ENCODE data around the gene SLAMF6. TPM values are rescaled to one million over a fixed set of nuclear protein-coding genes. Genes with fewer than 3 reads are reported as not detected.

Gene SLAMF6
- polyA plus RNA-seq, 1 donor (not counting 4 experiments of a cell fraction or from before 2014, with no cell fraction given): not detected

DNA sequence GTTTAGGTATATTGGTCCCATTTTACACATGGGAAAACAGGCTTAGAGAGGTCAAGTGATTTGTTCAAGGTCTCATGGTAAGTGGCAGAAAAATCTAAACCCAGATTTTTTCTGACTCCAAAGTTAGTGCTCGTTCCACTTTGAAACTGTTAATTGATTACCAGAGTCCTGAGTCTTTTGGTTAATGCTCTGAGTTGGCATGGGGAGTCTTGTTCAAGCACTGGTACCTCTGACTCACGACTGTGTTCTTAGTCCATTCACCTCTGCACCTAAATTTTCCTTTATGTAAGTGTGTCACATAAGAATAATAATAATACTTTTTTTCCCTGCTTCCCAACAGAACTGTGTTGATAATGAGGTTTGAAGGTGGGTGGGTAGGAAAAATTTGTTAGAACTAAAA, 63.4 kb downstream of the SLAMF6 start:
- no peak overlapping the region for H2AFZ ChIP-seq (ENCODE audit: control insufficient read depth, low read length)
- H3K27ac ChIP-seq (ENCODE audit: control insufficient read depth, insufficient read depth, low read length): no peak overlapping the region
- no peaks in the 10 kb centered on the region for H3K9me1 ChIP-seq (ENCODE audit: control insufficient read depth, extremely low read depth, insufficient read depth, low read length)
- FAIRE-seq: no peak
- TF ChIP-seq, protein P1, sequence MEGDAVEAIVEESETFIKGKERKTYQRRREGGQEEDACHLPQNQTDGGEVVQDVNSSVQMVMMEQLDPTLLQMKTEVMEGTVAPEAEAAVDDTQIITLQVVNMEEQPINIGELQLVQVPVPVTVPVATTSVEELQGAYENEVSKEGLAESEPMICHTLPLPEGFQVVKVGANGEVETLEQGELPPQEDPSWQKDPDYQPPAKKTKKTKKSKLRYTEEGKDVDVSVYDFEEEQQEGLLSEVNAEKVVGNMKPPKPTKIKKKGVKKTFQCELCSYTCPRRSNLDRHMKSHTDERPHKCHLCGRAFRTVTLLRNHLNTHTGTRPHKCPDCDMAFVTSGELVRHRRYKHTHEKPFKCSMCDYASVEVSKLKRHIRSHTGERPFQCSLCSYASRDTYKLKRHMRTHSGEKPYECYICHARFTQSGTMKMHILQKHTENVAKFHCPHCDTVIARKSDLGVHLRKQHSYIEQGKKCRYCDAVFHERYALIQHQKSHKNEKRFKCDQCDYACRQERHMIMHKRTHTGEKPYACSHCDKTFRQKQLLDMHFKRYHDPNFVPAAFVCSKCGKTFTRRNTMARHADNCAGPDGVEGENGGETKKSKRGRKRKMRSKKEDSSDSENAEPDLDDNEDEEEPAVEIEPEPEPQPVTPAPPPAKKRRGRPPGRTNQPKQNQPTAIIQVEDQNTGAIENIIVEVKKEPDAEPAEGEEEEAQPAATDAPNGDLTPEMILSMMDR (optimal IDR thresholded peaks at IDR 0.05 in 1 of 3, IDR thresholded peaks at IDR 0.05 in 1 of 3, conservative IDR thresholded peaks at IDR 0.05 in 1 of 3; ENCODE audit: extremely low read depth in 1 of 3, insufficient read depth in 2 of 3, low read length in 3 of 3): no peak
- no peak for TF ChIP-seq EZH2 (IDR thresholded peaks at IDR 0.05; ENCODE audit: low read length)
- no peaks in the 10 kb centered on the region for H3K79me2 ChIP-seq (ENCODE audit: control insufficient read depth, insufficient read depth, low read length)
- DNase-seq (ENCODE audit: low read depth, low spot score): no peak
- H3K36me3 ChIP-seq (ENCODE audit: control insufficient read depth in 2 of 2, extremely low read depth in 1 of 2, insufficient read depth in 2 of 2, low read length in 2 of 2): no peaks in the 10 kb centered on the region
- H3K9ac ChIP-seq (ENCODE audit: control insufficient read depth, extremely low read depth, insufficient read depth, low read length): no peak overlapping the region
- H3K4me2 ChIP-seq (ENCODE audit: control insufficient read depth, extremely low read depth, insufficient read depth, low read depth, low read length): no peak overlapping the region
- H3K27me3 ChIP-seq (ENCODE audit: control insufficient read depth, extremely low read depth, insufficient read depth, low read length): no peaks in the 10 kb centered on the region
- no peak overlapping the region for H3K4me3 ChIP-seq (ENCODE audit: control insufficient read depth in 2 of 3, extremely low read depth in 1 of 3, insufficient read depth in 2 of 3, low read depth in 1 of 3, low read length in 3 of 3)
- no peaks in the 10 kb centered on the region for H3K4me1 ChIP-seq (ENCODE audit: control insufficient read depth, extremely low read depth, insufficient read depth, low read length)
- no peaks in the 10 kb centered on the region for H3K9me3 ChIP-seq (ENCODE audit: control insufficient read depth, low read depth, low read length)
- dilution Hi-C loops (cut with MboI; ENCODE audit: extremely low pct_ligation_motif_present, low sequenced_read_pairs): no loop called here
- no peaks in the 10 kb centered on the region for H4K20me1 ChIP-seq (ENCODE audit: control insufficient read depth, extremely low read depth, insufficient read depth, low read length)

DNA sequence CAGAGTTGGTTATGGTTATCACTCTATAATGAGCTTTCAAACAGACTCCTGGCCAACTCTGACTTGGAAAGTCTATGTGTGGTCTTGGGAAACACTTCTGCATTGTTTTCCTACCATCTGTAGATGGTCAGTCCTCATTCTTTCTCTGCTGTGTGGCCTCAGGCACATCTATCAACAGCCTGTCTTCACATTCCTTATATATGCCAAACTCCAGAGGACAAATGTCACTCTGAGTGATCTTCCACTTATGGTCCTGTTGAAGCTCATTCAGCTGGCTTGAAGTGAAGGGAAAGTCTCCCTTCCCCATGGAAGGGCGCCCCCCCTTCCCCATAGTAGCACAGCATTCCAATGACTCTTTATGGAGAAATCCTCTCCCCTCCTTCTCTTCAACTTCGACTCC, 64.0 kb downstream of the SLAMF6 start:
- H3K79me2 ChIP-seq (ENCODE audit: control insufficient read depth, insufficient read depth, low read length): no peaks in the 10 kb centered on the region
- H3K4me2 ChIP-seq (ENCODE audit: control insufficient read depth, extremely low read depth, insufficient read depth, low read depth, low read length): no peak overlapping the region
- no peaks in the 10 kb centered on the region for H3K9me3 ChIP-seq (ENCODE audit: control insufficient read depth, low read depth, low read length)
- H3K36me3 ChIP-seq (ENCODE audit: control insufficient read depth in 2 of 2, extremely low read depth in 1 of 2, insufficient read depth in 2 of 2, low read length in 2 of 2): no peaks in the 10 kb centered on the region
- no peak overlapping the region for H3K27ac ChIP-seq (ENCODE audit: control insufficient read depth, insufficient read depth, low read length)
- H3K9me1 ChIP-seq (ENCODE audit: control insufficient read depth, extremely low read depth, insufficient read depth, low read length): no peaks in the 10 kb centered on the region
- no peaks in the 10 kb centered on the region for H4K20me1 ChIP-seq (ENCODE audit: control insufficient read depth, extremely low read depth, insufficient read depth, low read length)
- dilution Hi-C loops (cut with MboI; ENCODE audit: extremely low pct_ligation_motif_present, low sequenced_read_pairs): no loop called here
- H3K4me1 ChIP-seq (ENCODE audit: control insufficient read depth, extremely low read depth, insufficient read depth, low read length): no peaks in the 10 kb centered on the region
- FAIRE-seq: no peak
- no peak for TF ChIP-seq EZH2 (IDR thresholded peaks at IDR 0.05; ENCODE audit: low read length)
- no peaks in the 10 kb centered on the region for H3K27me3 ChIP-seq (ENCODE audit: control insufficient read depth, extremely low read depth, insufficient read depth, low read length)
- H3K4me3 ChIP-seq (ENCODE audit: control insufficient read depth in 2 of 3, extremely low read depth in 1 of 3, insufficient read depth in 2 of 3, low read depth in 1 of 3, low read length in 3 of 3): no peak overlapping the region
- no peak overlapping the region for H2AFZ ChIP-seq (ENCODE audit: control insufficient read depth, low read length)
- no peak overlapping the region for H3K9ac ChIP-seq (ENCODE audit: control insufficient read depth, extremely low read depth, insufficient read depth, low read length)
- DNase-seq (ENCODE audit: low read depth, low spot score): no peak

DNA sequence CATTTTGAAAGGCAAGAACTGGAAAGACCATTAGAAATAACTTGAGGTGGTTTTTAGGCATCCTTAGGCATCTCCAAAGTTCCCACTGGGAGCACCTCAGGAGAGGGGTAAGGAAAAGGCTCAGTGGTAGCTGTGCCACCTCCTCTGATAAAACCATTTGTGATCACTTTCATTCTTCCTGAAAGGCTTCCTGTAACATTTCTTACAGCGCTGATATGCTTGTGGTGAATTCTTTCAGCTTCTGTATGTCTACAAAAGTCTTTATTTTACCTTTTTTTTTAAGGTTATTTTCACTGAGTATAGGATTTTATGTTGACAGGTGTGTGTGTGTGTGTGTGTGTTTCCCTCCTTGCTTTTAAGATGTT, 67.9 kb downstream of the SLAMF6 start:
- no peak overlapping the region for H2AFZ ChIP-seq (ENCODE audit: control insufficient read depth, low read length)
- dilution Hi-C loops (cut with MboI; ENCODE audit: extremely low pct_ligation_motif_present, low sequenced_read_pairs): no loop called here
- no peaks in the 10 kb centered on the region for H3K79me2 ChIP-seq (ENCODE audit: control insufficient read depth, insufficient read depth, low read length)
- H3K9me3 ChIP-seq (ENCODE audit: control insufficient read depth, low read depth, low read length): no peaks in the 10 kb centered on the region
- FAIRE-seq (no peak), DNase-seq (ENCODE audit: low read depth, low spot score) (no peak)
- H3K36me3 ChIP-seq (ENCODE audit: control insufficient read depth in 2 of 2, extremely low read depth in 1 of 2, insufficient read depth in 2 of 2, low read length in 2 of 2): no peaks in the 10 kb centered on the region
- H3K27me3 ChIP-seq (ENCODE audit: control insufficient read depth, extremely low read depth, insufficient read depth, low read length): no peaks in the 10 kb centered on the region
- no peaks in the 10 kb centered on the region for H3K9me1 ChIP-seq (ENCODE audit: control insufficient read depth, extremely low read depth, insufficient read depth, low read length)
- TF ChIP-seq, protein P1 (optimal IDR thresholded peaks at IDR 0.05 in 1 of 3, IDR thresholded peaks at IDR 0.05 in 1 of 3, conservative IDR thresholded peaks at IDR 0.05 in 1 of 3; ENCODE audit: extremely low read depth in 1 of 3, insufficient read depth in 2 of 3, low read length in 3 of 3): no peak
- no peak for TF ChIP-seq EZH2 (IDR thresholded peaks at IDR 0.05; ENCODE audit: low read length)
- H3K27ac ChIP-seq (ENCODE audit: control insufficient read depth, insufficient read depth, low read length): no peak overlapping the region
- H3K9ac ChIP-seq (ENCODE audit: control insufficient read depth, extremely low read depth, insufficient read depth, low read length): no peak overlapping the region
- no peak overlapping the region for H3K4me3 ChIP-seq (ENCODE audit: control insufficient read depth in 2 of 3, extremely low read depth in 1 of 3, insufficient read depth in 2 of 3, low read depth in 1 of 3, low read length in 3 of 3)
- no peaks in the 10 kb centered on the region for H4K20me1 ChIP-seq (ENCODE audit: control insufficient read depth, extremely low read depth, insufficient read depth, low read length)
- no peak overlapping the region for H3K4me2 ChIP-seq (ENCODE audit: control insufficient read depth, extremely low read depth, insufficient read depth, low read depth, low read length)
- H3K4me1 ChIP-seq (ENCODE audit: control insufficient read depth, extremely low read depth, insufficient read depth, low read length): no peaks in the 10 kb centered on the region

Data from keratinocyte (primary cell).